ENCODE results near the gene TOPAZ1. TPM values are rescaled to one million over a fixed set of nuclear protein-coding genes. Genes with fewer than 3 reads are reported as not detected.
"Not testable (repeated sequence)": the region's sequence is repeated elsewhere in the genome, so short reads cannot be mapped to it uniquely, and the experiment has no call there.

The TOPAZ1 gene
- total and polyA plus RNA-seq, 5 donors: not detected

DNA sequence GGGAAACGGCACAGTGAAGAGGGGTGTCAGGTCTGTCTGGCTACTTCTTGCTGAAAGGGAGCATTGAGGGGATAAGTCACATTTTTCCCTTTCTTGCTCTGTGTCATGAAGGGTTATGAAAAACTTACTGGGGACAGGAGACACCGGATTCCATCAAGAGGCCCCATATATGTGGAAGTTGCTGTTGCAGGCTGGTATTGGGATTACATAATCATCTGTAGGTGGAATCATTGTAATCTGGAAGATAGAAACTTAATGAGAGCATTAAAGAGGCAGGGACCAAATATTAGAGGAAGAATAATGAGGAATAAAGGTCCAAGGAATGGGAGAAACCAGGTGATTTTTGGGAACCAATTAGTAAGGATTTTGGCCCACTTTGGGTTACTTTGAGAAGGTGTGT lies 92.6 kb downstream of the TOPAZ1 start:
- DNase-seq (no peak), ATAC-seq (no peak)
- Histone ChIP-seq H3K4me3 (ENCODE audit: low read length) (no peak overlapping the region), H3K27me3 (ENCODE audit: control insufficient read depth, insufficient read depth) (no peaks in the 10 kb centered on the region), H3K4me1 (ENCODE audit: control insufficient read depth, insufficient read depth, low read length) (peaks cover 3% of the 10 kb centered on the region), H3K9me3 (ENCODE audit: control insufficient read depth, low read length) (no peaks in the 10 kb centered on the region), H3K27ac (ENCODE audit: low read length) (no peak overlapping the region)
- intact Hi-C loops (cut with DNase I): no loop called here
- 81% methylated on average over 2 of the region's 2 CpGs for WGBS

DNA sequence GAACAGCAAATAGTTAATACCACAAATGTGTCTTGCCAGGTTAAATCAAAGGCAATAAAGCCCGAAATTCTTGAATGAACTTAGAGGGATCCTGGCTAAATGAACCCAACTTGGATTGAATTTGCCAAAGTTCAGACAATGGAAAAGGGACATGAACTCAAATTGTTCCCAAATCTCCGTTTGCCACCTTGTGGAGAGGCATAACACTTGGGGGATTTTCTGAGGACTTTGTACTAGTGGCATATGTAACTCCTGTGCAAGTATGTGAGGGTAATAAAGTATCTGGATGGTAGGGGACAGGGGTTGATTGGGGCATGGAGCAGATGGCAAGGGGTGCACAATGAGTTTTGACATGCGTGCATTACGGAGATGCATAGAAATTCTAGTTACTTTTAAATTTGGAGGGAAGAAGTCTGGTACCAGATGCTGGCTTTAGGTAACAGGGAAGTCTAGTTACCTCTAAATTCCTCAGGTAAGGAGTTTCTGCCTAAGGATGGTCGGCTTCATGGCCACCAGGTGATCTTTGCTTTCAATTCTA lies 95.6 kb downstream of the TOPAZ1 start:
- Histone ChIP-seq H3K27me3 (ENCODE audit: control insufficient read depth, insufficient read depth) (no peaks in the 10 kb centered on the region), H3K4me1 (ENCODE audit: control insufficient read depth, insufficient read depth, low read length) (peaks cover 5% of the 10 kb centered on the region), H3K9me3 (ENCODE audit: control insufficient read depth, low read length) (no peaks in the 10 kb centered on the region), H3K27ac (ENCODE audit: low read length) (no peak overlapping the region), H3K4me3 (ENCODE audit: low read length) (peak overlapping the region; percentile 41)
- no peak for ATAC-seq
- intact Hi-C loops (cut with DNase I): no loop called here
- DNase-seq: no peak
- WGBS: 69% methylated on average over 5 of the region's 5 CpGs

DNA sequence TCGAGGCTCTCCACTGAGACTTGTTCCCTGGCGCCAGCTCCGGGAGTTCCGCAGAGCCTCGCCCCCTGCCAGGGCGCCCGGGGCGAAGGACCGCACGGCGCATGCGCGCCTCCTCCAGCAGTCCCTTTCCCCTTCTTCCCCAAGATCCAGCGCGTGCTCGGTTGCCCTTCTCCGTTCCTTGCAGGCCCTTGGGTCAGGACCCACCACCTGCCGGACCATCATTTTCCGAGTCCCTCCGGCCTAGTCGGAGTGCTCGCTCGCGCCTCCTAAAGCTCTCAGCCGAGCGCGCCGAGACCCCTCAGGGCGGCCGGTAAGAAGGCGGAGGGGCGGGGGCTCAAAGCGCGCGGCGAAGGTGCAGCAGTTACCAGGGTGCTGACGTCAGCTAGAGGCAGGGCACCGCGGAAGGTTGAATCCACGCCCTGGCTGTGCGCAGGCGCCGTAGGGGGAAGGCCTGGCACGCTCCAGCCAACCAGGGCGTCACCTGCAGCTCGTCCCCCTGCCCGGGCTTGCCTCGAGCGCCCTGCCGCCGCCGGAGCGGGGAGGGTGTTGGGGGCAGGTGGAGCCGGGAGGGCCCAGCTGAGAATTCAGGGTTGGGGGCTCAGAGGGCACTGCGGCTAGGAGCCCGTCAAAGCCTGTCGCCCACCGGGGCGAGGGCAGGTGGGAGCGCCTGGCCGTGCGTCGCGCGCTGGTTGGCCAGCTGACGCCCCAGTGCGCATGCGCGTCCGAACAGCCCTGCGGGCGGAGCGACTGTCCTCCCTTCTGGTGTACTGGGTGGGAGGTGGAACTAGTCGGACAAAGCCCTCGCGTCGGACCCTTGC lies 96.5 kb downstream of the TOPAZ1 start, which contains the start of gene TCAIM:
Gene TCAIM, plus strand, starts transcription at position 757 of the 818 bp plus-strand sequence. CDS start 16,017 bp downstream, outside the sequence.
- under 1% methylated on average over 77 of the region's 77 CpGs for WGBS
- ATAC-seq (peak; percentile 98 to 99), DNase-seq (peak; percentile 99)
- H3K4me1 ChIP-seq (ENCODE audit: control insufficient read depth, insufficient read depth, low read length): peaks cover 5% of the 10 kb centered on the region
- peak within 1 kb of the TSS; percentile 41 for H3K4me3 ChIP-seq (ENCODE audit: low read length)
- peak within 1 kb of the TSS; percentile 65 for H3K27ac ChIP-seq (ENCODE audit: low read length)
- H3K9me3 ChIP-seq (ENCODE audit: control insufficient read depth, low read length): no peaks in the 10 kb centered on the region
- intact Hi-C loops (cut with DNase I): no loop called here
- H3K27me3 ChIP-seq (ENCODE audit: control insufficient read depth, insufficient read depth): no peaks in the 10 kb centered on the region

DNA sequence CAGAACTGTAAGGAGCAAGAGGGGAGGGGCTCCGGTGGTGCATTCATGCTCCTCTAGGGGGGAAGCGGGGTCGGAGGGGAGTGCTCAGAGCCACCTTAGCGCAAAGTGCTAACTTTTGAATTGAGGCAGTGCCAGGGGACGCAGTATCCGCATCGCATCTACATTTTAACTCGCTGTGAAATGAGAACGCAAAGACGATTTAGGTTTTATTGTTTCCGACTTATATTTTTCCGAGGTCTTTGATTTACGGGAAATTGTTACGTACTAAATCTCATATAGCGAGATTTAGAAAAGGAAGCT lies 97.1 kb downstream of the TOPAZ1 start:
- Histone ChIP-seq H3K27me3 (ENCODE audit: control insufficient read depth, insufficient read depth) (no peaks in the 10 kb centered on the region), H3K27ac (ENCODE audit: low read length) (peak overlapping the region; percentile 65), H3K4me1 (ENCODE audit: control insufficient read depth, insufficient read depth, low read length) (peaks cover 5% of the 10 kb centered on the region), H3K9me3 (ENCODE audit: control insufficient read depth, low read length) (no peaks in the 10 kb centered on the region), H3K4me3 (ENCODE audit: low read length) (peak overlapping the region; percentile 41)
- DNase-seq: no peak
- intact Hi-C loops (cut with DNase I): no loop called here
- WGBS: under 1% methylated on average over 15 of the region's 15 CpGs
- no peak for ATAC-seq

DNA sequence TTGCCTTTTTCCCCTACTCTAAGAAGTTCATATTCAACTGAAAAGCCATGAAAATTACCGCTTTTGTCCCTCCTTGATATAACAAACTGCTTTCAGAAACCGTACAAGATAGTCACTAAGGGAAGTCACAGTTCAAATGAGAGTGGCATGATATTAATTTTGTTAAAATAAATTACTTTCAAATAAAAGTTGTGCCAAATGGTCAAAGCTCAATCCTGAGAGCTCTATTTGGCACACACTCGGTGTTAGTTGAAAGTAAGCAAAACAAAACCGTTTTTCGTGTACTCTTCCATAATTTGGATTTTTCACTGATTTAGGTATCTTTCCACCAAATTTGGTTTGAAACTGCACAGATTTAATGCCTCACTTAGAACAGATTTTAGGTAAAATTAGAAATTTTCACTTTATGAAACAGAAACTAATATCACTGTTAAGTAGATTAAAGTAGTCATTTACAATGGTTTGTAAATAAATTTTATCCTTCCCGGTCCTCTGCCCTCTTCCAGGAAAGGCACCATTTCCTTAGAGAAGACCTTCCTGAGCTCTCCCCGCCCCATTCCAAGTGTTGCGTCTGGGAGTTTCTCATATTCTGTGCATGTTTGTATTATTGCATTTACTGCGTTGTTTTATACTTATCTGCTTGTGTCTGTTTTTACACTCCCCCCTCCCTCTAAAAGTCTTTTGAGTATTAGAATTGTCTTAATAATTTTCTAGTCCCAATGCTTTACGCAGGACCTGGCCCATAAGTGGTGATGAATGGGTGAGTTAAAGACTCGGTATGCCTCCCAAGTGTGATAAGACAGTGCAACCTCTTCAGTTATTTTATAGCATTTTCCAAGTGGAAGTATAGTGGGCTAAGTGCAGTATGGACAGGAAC lies 97.7 kb downstream of the TOPAZ1 start:
- H3K4me1 ChIP-seq (ENCODE audit: control insufficient read depth, insufficient read depth, low read length): peaks cover 5% of the 10 kb centered on the region
- 23% methylated on average over 11 of the region's 11 CpGs for WGBS
- no peaks in the 10 kb centered on the region for H3K27me3 ChIP-seq (ENCODE audit: control insufficient read depth, insufficient read depth)
- H3K4me3 ChIP-seq (ENCODE audit: low read length): peak overlapping the region; percentile 41
- no peak for ATAC-seq
- intact Hi-C loops (cut with DNase I): no loop called here
- peak overlapping the region; percentile 38 for H3K27ac ChIP-seq (ENCODE audit: low read length)
- H3K9me3 ChIP-seq (ENCODE audit: control insufficient read depth, low read length): no peaks in the 10 kb centered on the region
- DNase-seq: no peak

DNA sequence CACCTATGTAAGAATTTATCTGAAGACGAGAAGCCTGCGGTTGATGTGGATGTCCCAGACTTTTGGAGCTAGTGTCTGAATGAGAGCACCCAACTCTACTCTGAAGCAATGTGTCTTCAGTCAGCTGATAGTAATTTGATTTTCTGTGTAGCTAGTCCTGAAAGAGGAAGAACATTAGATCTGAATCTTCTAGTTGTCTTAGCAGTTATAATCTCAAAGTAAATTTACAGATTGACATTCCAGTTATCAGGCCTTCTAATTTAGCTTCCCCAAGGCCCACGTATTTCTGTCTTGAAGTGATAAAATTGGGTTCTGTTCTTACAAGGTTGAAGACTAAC lies 98.3 kb downstream of the TOPAZ1 start:
- 70% methylated on average over 3 of the region's 3 CpGs for WGBS
- Histone ChIP-seq H3K27me3 (ENCODE audit: control insufficient read depth, insufficient read depth) (no peaks in the 10 kb centered on the region), H3K4me3 (ENCODE audit: low read length) (peak overlapping the region; percentile 41), H3K9me3 (ENCODE audit: control insufficient read depth, low read length) (no peaks in the 10 kb centered on the region), H3K4me1 (ENCODE audit: control insufficient read depth, insufficient read depth, low read length) (peaks cover 5% of the 10 kb centered on the region), H3K27ac (ENCODE audit: low read length) (peak overlapping the region; percentile 38)
- no peak for DNase-seq
- intact Hi-C loops (cut with DNase I): no loop called here
- ATAC-seq: no peak

DNA sequence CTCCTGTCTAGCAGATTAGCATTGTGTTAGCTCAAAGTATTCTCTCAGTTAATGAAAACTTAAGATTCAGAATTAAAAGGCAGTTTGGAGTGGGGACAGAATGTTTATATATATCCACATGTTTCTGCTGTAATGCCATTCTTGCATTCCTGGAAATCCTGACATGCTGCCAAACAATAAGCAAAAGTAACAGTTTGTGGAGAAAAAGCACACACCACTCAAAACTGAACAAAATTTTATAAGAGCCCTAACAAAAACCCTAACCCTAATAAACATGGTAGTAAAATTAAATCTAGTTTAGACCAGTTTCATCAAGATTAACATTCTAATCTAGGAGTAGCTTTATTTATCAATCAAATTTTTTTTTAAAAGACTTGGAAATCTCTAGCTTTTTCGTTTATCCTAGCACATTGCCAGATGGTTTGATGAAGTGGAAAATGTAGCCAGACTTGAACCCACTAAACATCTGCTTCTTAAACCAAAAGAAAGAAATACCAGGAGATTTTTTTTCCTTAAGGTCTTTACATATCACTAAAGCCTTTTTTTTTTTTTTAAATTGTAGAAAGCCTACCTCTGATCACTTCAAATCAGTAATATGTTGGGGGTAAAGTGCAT lies 100.6 kb downstream of the TOPAZ1 start:
- no peak overlapping the region for H3K27ac ChIP-seq (ENCODE audit: low read length)

DNA sequence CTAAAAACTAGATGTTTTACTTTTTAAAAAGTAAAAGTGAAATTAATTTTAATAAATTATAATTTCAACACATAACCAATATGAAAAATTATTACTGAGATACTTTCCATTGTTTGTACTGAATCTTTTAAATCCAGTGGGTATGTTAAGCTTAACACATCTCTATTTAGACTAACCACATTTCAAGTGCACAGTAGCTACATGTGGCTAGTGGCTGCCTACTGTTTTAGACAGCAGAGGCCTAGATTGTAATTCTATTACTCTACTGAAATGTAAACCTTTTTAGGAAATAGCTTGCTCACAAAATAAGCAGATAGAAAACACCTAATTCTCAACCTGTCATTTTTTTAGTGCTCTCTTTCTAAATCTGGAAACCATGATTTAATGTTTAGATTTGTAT lies 101.7 kb downstream of the TOPAZ1 start:
- Histone ChIP-seq H3K9me3 (ENCODE audit: control insufficient read depth, low read length) (no peaks in the 10 kb centered on the region), H3K27me3 (ENCODE audit: control insufficient read depth, insufficient read depth) (no peaks in the 10 kb centered on the region), H3K4me1 (ENCODE audit: control insufficient read depth, insufficient read depth, low read length) (peaks cover 5% of the 10 kb centered on the region), H3K4me3 (ENCODE audit: low read length) (no peak overlapping the region), H3K27ac (ENCODE audit: low read length) (no peak overlapping the region)
- DNase-seq: no peak
- intact Hi-C loops (cut with DNase I): no loop called here
- no peak for ATAC-seq

More for the DNA sequence above, 100.6 kb downstream of the TOPAZ1 start:
- Histone ChIP-seq H3K4me1 (ENCODE audit: control insufficient read depth, insufficient read depth, low read length) (peaks cover 7% of the 10 kb centered on the region), H3K9me3 (ENCODE audit: control insufficient read depth, low read length) (no peaks in the 10 kb centered on the region), H3K27me3 (ENCODE audit: control insufficient read depth, insufficient read depth) (no peaks in the 10 kb centered on the region), H3K4me3 (ENCODE audit: low read length) (no peak overlapping the region)
- 37% methylated on average over 1 of the region's 1 CpG for WGBS
- ATAC-seq (no peak), DNase-seq (no peak)
- intact Hi-C loops (cut with DNase I): no loop called here

DNA sequence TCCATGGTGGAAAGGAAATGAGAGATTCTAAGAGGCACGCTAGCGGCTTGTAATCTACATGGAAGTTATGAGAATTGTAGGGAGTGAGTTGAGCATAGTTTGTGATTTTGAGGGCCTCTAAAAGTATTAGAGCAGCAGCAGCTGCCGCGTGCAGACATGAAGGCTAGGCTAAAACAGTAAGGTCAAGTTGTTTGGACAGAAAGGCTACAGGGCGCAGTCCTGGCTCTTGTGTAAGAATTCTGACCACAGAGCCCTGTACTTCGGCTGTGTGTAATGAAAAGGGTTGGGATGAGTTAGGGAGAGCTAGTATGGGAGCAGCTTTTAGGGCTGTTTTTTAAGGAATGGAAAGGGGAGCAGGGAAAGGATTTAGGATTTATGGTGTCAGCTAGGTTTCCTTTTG lies 104.9 kb downstream of the TOPAZ1 start:
- H3K27me3 ChIP-seq (ENCODE audit: control insufficient read depth, insufficient read depth); H3K27ac ChIP-seq (ENCODE audit: low read length); ATAC-seq; intact Hi-C loops (cut with DNase I); H3K4me3 ChIP-seq (ENCODE audit: low read length); H3K9me3 ChIP-seq (ENCODE audit: control insufficient read depth, low read length); DNase-seq; H3K4me1 ChIP-seq (ENCODE audit: control insufficient read depth, insufficient read depth, low read length): not testable (repeated sequence)
- WGBS: 82% methylated on average over 6 of the region's 6 CpGs

DNA sequence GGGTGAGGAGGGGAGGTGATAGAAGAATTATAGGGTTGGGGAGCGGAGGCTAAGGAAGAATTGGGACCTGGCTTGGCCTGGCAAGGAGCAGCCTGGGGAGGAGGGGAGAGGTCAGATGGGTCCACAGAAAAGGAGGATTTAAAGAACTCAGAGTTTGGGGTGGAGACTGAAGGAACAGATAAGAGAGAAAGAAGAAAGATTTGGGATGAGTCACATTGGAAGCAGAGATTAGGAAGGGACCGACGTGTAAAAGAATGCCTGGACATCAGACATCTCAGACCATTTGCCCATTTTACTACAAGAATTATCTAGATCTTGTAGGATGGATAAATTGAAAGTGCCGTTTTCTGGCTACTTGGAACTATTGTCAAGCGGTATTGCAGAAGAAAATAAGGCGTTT lies 107.3 kb downstream of the TOPAZ1 start:
- H3K4me1 ChIP-seq (ENCODE audit: control insufficient read depth, insufficient read depth, low read length): peaks cover 2% of the 10 kb centered on the region
- DNase-seq (no peak), ATAC-seq (no peak)
- 69% methylated on average over 6 of the region's 6 CpGs for WGBS
- no peaks in the 10 kb centered on the region for H3K27me3 ChIP-seq (ENCODE audit: control insufficient read depth, insufficient read depth)
- intact Hi-C loops (cut with DNase I): no loop called here
- H3K9me3 ChIP-seq (ENCODE audit: control insufficient read depth, low read length): no peaks in the 10 kb centered on the region
- H3K27ac ChIP-seq (ENCODE audit: low read length): no peak overlapping the region
- no peak overlapping the region for H3K4me3 ChIP-seq (ENCODE audit: low read length)
